Measurements from ENCODE around the gene LIMCH1. TPM values are rescaled to one million over a fixed set of nuclear protein-coding genes. Genes with fewer than 3 reads are reported as not detected.

LIMCH1 gene
- total RNA-seq, 2 donors from 2014 or later: 4.7 to 14.4 TPM

GRCh38 chr4:41628936-41629335, 91.0 kb downstream of the LIMCH1 start:
- Histone ChIP-seq H3K9me3 (no peaks in the 10 kb centered on the region), H3K9ac (ENCODE audit: low read depth in 2 of 2, low read length in 2 of 2) (no peak overlapping the region), H3K27ac (no peak overlapping the region), H3K27me3 (no peaks in the 10 kb centered on the region), H3K4me1 (no peaks in the 10 kb centered on the region), H3K36me3 (no peaks in the 10 kb centered on the region), H3K4me3 (no peak overlapping the region)
- DNase-seq: no peak
- no peak for TF ChIP-seq CTCF (IDR thresholded peaks at IDR 0.05)
- intact Hi-C loops (cut with DNase I): loop anchor here (10.0 kb wide), 1 partner anchor 264 kb away; no protein-coding TSS in a partner anchor

GRCh38 chr4:41631523-41631922, 93.6 kb downstream of the LIMCH1 start:
- H3K4me3 ChIP-seq: no peak overlapping the region
- no peaks in the 10 kb centered on the region for H3K27me3 ChIP-seq
- H3K27ac ChIP-seq: no peak overlapping the region
- no peak for DNase-seq
- no peaks in the 10 kb centered on the region for H3K4me1 ChIP-seq
- H3K36me3 ChIP-seq: no peaks in the 10 kb centered on the region
- TF ChIP-seq CTCF (IDR thresholded peaks at IDR 0.05): no peak
- H3K9ac ChIP-seq (ENCODE audit: low read depth in 2 of 2, low read length in 2 of 2): no peak overlapping the region
- no peaks in the 10 kb centered on the region for H3K9me3 ChIP-seq
- intact Hi-C loops (cut with DNase I): no loop called here

- Histone ChIP-seq H3K27me3 (no peaks in the 10 kb centered on the region), H3K9me3 (no peaks in the 10 kb centered on the region), H3K4me3 (no peak overlapping the region), H3K36me3 (no peaks in the 10 kb centered on the region), H3K9ac (ENCODE audit: low read depth in 2 of 2, low read length in 2 of 2) (no peak overlapping the region), H3K4me1 (no peaks in the 10 kb centered on the region), H3K27ac (no peak overlapping the region)
- no peak for DNase-seq
- intact Hi-C loops (cut with DNase I): no loop called here
- TF ChIP-seq CTCF (IDR thresholded peaks at IDR 0.05): no peak
These were observed 94.6 kb downstream of the LIMCH1 start for GRCh38 chr4:41632481-41633073.

- DNase-seq: no peak
- intact Hi-C loops (cut with DNase I): no loop called here
- Histone ChIP-seq H3K27ac (no peak overlapping the region), H3K9me3 (no peaks in the 10 kb centered on the region), H3K27me3 (no peaks in the 10 kb centered on the region), H3K36me3 (no peaks in the 10 kb centered on the region), H3K4me1 (no peaks in the 10 kb centered on the region), H3K9ac (ENCODE audit: low read depth in 2 of 2, low read length in 2 of 2) (no peak overlapping the region), H3K4me3 (no peak overlapping the region)
- TF ChIP-seq CTCF (IDR thresholded peaks at IDR 0.05): no peak
These were observed 95.4 kb downstream of the LIMCH1 start for GRCh38 chr4:41633321-41633720.

GRCh38 chr4:41635441-41635840, 97.5 kb downstream of the LIMCH1 start:
- Histone ChIP-seq H3K9ac (ENCODE audit: low read depth in 2 of 2, low read length in 2 of 2) (no peak overlapping the region), H3K27ac (no peak overlapping the region), H3K9me3 (no peaks in the 10 kb centered on the region), H3K36me3 (no peaks in the 10 kb centered on the region), H3K4me3 (no peak overlapping the region), H3K4me1 (no peaks in the 10 kb centered on the region), H3K27me3 (no peaks in the 10 kb centered on the region)
- intact Hi-C loops (cut with DNase I): no loop called here
- DNase-seq: no peak
- no peak for TF ChIP-seq CTCF (IDR thresholded peaks at IDR 0.05)
